SK-N-MC (cell line): Measurements from ENCODE around the gene SMCO4.

Source experiments
- EZH2 ChIP-seq: fragments of 200-600 bp; sonication (generic); IDR thresholded peaks from one replicate; pipeline ENCODE4 v1.6.1; 2017; ENCODE audit warnings: antibody characterized with exemption
- POLR2AphosphoS5 ChIP-seq: IDR thresholded peaks from 2 replicates; pipeline ENCODE4 v1.6.1; 2012; ENCODE audit warnings: mild to moderate bottlenecking, low read depth, low read length, borderline replicate concordance

GRCh38 chr11:93493252-93493897 lies 49.8 kb downstream of the SMCO4 start:
- no peak for TF ChIP-seq EZH2
- no peak for TF ChIP-seq POLR2AphosphoS5
